Measurements from ENCODE around the gene FOXP1.

Gene FOXP1

GRCh38 chr3:71050538-71051258 is 532.8 kb downstream of the FOXP1 start:
- DNase-seq, result peak in 20 of 56 donors; percentile 12 to 64 (median 26)

GRCh38 chr3:71050166-71050537 is 533.4 kb downstream of the FOXP1 start:
- no peak for DNase-seq

- no peak for DNase-seq
Observed at GRCh38 chr3:71048948-71049347, 534.6 kb downstream of the FOXP1 start.

- DNase-seq, result no peak
Observed at GRCh38 chr3:71047616-71048531, 535.7 kb downstream of the FOXP1 start.

GRCh38 chr3:71046791-71047190 is 536.7 kb downstream of the FOXP1 start:
- no peak for DNase-seq

GRCh38 chr3:71045917-71046282 is 537.6 kb downstream of the FOXP1 start:
- DNase-seq, result no peak

GRCh38 chr3:71045212-71045916 is 538.2 kb downstream of the FOXP1 start:
- DNase-seq, result no peak

GRCh38 chr3:71042759-71043158 is 540.8 kb downstream of the FOXP1 start:
- DNase-seq, result no peak

GRCh38 chr3:71041371-71041770 is 542.2 kb downstream of the FOXP1 start:
- DNase-seq, result no peak

- DNase-seq, result no peak
Observed at GRCh38 chr3:71039332-71039731, 544.2 kb downstream of the FOXP1 start.

- no peak for DNase-seq
Observed at GRCh38 chr3:71037775-71038174, 545.8 kb downstream of the FOXP1 start.

GRCh38 chr3:71035886-71036285 is 547.6 kb downstream of the FOXP1 start:
- no peak for DNase-seq

- DNase-seq, result no peak
Observed at GRCh38 chr3:71035314-71035713, 548.2 kb downstream of the FOXP1 start.

GRCh38 chr3:71033681-71034220 is 549.8 kb downstream of the FOXP1 start:
- DNase-seq, result no peak

GRCh38 chr3:71031914-71032521 is 551.5 kb downstream of the FOXP1 start:
- DNase-seq, result no peak

- DNase-seq, result no peak
Observed at GRCh38 chr3:71031181-71031580, 552.3 kb downstream of the FOXP1 start.

- DNase-seq, result no peak
Observed at GRCh38 chr3:71030748-71031147, 552.8 kb downstream of the FOXP1 start.

GRCh38 chr3:71029770-71030169 is 553.8 kb downstream of the FOXP1 start:
- no peak for DNase-seq

- no peak for DNase-seq
Observed at GRCh38 chr3:71028802-71029201, 554.7 kb downstream of the FOXP1 start.

- DNase-seq, result no peak
Observed at GRCh38 chr3:71028184-71028583, 555.3 kb downstream of the FOXP1 start.

Measured in nucleus accumbens (tissue), 56 donors.